GM23248 (cell line): ENCODE measurements around the gene MINDY3.

Experiments used
- EZH2 ChIP-seq: fragments of 200-600 bp; sonication (generic); IDR thresholded peaks from 2 replicates; pipeline ENCODE4 v1.6.1; 2018; ENCODE audit warnings: antibody characterized with exemption, mild to moderate bottlenecking; ENCODE audit not compliant: insufficient read depth, poor library complexity, severe bottlenecking
- EZH2phosphoT487 ChIP-seq: fragments of 200-600 bp; sonication (generic); IDR thresholded peaks from 2 replicates; pipeline ENCODE4 v1.6.1; 2018; ENCODE audit warnings: antibody characterized with exemption, moderate library complexity, mild to moderate bottlenecking, low read depth; ENCODE audit not compliant: insufficient read depth

DNA sequence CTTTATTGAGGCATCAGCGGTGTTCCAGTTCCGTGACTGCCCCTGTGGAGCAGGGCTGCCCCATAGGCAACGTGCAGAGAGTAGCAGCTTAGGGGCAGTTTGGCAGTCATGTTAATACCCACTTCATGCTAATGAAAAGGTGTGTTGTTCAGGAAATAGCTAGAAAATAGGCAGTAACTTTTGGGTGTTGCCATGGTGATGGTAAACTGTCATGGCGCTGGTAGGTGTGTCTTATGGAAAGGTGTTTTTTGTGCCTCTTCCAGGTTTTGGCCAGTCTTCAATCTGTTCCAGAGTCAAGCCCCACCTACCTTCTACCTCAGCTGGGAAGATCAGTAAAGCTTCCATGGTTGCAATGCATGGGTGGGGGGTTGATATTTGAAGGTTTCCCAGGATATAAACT lies 36.3 kb upstream of the MINDY3 start:
- no peak for TF ChIP-seq EZH2
- no peak for TF ChIP-seq EZH2phosphoT487
